Measurements from ENCODE around the gene NUP42.
"Not testable (repeated sequence)": the region's sequence is repeated elsewhere in the genome, so short reads cannot be mapped to it uniquely, and the experiment has no call there.

NUP42 gene

GRCh38 chr7:23205909-23206767 lies 24.3 kb downstream of the NUP42 start:
- no peak for DNase-seq

DNA sequence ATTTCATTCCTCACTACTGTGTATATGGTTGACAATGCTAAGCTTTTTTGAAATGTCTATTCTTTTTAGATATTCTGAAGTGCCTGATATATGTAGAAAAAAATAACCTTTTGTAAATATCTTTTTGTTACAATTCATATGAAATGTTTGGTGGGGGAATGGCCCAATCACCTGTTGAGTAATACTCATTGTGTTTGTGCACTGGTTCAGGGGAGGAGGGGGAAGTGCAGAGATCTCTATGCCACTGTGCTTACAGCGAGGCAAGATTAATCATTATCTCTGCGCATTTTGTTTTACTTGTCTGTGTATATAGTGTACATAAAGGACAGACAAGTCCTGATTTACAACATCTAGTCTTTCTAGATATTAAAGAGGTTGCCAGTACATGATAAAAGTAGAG lies 25.2 kb downstream of the NUP42 start:
- DNase-seq, result no peak

GRCh38 chr7:23207884-23208283 lies 26.0 kb downstream of the NUP42 start:
- no peak for DNase-seq

DNA sequence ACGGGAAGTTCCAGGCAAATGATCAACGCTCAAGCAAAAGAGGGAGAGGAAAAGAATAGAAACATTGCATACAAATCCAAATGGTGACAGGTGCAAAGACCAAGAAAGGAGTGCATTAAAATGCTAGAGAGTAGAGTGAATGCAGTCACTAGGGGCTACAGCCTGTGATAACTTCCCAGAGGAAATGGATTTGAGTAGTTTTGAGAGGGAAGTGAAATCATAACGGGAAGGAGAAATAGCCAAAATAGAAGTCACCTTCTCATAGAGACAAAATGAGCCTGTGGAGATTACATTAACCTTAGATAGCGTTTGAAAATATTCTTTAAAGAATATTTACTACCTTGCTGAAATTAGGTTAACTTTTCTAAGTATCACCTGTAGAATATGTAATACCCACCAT lies 26.5 kb downstream of the NUP42 start:
- DNase-seq, result no peak

GRCh38 chr7:23210506-23210905 lies 28.7 kb downstream of the NUP42 start:
- DNase-seq, result no peak

DNA sequence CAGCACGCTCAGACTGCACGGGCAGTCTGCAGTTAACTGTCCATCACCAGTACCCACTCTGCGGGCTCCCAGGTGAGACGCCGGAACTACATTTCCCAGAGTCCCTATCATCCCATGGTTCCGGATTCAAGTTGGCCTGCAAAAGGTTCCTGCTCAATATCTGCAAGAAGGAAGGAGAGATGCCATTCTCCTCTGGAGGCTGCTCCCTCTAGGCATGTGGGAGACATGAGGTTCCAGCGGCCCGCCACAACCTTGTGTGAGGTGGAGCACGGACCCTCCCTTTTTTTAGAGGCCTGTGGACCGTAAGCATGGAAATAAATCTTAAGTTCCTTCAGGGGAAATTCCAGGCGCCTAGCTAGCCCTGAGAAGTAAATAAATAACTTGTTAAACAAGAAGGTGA lies 29.7 kb downstream of the NUP42 start:
- DNase-seq, result no peak

GRCh38 chr7:23212395-23212794 lies 30.5 kb downstream of the NUP42 start:
- no peak for DNase-seq

DNA sequence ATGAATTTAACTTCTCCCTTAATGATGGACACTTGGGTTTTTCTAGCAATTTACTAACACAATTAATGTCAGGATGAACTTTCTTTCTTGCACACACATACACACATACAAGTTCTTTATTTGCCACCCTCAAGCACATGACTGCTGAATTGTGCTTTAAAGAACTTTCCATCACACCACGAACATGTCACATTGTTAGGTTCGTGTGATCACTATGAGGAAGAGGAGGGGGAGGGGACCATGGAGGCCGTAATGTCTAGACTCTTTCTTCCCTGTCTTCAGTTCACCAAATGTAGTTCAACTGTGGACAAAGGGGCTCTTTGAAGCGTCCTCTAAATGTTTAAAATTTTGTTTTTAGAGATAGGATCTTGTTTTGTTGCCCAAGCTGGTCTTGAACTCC lies 31.0 kb downstream of the NUP42 start:
- DNase-seq, result no peak

- no peak for DNase-seq
Observed at GRCh38 chr7:23213755-23214154, 31.9 kb downstream of the NUP42 start.

- no peak for DNase-seq
Observed at GRCh38 chr7:23214423-23214822, 32.6 kb downstream of the NUP42 start.

DNA sequence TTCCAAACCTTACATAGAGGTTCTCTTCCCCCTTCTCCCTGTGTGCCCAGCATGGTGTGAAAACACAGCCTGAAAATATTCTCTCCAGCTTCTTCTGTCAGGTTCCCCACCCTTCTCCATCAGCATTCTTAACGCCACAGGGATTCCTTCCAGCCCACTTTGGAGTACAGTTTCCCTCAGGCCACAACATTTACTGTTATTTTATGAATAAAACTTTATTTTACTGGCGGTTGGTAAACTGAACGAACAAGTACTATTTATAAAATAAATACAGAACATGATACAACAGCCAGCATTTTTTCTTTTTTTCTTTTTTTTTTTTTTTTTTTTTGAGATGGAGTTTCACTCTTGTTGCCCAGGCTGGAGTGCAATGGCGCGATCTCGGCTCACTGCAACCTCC lies 33.1 kb downstream of the NUP42 start:
- no peak for DNase-seq

- DNase-seq, result peak; percentile 2
Observed at GRCh38 chr7:23216021-23216420, 34.2 kb downstream of the NUP42 start.

- no peak for DNase-seq
Observed at GRCh38 chr7:23218196-23218595, 36.3 kb downstream of the NUP42 start.

GRCh38 chr7:23220690-23221305 lies 39.0 kb downstream of the NUP42 start:
- no peak for DNase-seq

DNA sequence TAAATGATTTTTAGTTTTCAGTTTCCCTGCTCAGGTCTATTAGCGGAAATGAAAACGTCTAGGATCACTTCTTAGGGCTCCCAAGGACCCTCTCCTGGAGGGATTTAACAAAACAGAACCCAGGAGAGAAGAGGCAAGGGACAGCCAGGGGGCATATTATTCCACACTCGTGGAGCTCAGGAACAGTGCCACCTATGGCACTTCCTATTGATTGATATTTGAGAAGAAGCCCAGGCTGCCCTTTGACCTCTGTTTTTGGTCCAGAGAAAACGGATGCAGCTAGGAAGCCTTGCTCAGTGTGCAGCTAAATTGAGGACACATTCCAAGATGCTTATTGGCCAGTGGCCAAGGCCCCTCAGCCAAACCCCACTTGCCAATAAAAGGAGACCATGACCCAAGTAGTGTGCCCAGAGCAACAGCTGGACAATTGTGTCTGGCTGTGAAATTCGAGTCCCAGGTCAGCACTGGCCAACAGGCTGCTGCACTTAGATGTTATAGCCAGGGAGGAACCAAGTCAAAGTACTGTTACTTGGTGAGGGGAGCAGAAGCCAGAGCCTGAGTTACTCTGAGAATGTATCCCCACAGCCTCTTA lies 40.7 kb downstream of the NUP42 start:
- DNase-seq, result no peak

DNA sequence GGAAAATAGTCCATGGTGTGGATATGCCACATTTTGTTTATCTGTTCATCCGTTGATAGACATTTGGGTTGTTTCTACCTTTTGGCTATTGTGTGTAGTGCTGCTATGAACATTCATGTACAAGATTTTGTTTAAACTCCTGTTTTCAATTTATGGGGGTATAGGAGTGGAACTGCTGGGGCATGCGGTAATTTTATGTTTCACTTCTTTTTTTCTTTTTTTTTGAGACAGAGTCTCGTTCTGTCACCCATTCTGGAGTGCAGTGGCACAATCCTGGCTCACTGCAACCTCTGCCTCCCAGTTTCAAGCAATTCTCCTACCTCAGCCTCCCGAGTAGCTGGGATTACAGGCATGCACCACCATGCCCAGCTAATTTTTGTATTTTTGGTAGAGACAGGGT lies 42.5 kb downstream of the NUP42 start:
- not testable (repeated sequence) for DNase-seq

- no peak for DNase-seq
Observed at GRCh38 chr7:23226844-23227450, 45.1 kb downstream of the NUP42 start.

DNA sequence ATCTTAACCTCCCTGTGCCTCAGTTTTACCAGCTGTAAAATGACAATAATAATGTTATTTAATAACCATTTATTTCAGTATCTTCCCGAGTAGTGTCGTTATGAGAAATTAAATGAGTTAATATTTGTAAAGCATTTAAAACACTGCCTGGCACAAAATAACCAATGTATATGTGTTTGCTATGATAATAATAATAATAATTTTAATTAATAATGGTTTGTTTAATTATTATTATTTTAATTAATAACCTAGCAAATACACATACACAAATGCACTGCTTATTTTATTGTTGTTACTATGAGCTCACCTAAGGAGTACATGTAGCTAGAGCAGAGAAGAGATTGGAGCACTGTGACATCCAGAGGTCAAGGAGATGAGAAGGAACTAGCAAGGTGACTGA lies 46.6 kb downstream of the NUP42 start:
- DNase-seq, result no peak

DNA sequence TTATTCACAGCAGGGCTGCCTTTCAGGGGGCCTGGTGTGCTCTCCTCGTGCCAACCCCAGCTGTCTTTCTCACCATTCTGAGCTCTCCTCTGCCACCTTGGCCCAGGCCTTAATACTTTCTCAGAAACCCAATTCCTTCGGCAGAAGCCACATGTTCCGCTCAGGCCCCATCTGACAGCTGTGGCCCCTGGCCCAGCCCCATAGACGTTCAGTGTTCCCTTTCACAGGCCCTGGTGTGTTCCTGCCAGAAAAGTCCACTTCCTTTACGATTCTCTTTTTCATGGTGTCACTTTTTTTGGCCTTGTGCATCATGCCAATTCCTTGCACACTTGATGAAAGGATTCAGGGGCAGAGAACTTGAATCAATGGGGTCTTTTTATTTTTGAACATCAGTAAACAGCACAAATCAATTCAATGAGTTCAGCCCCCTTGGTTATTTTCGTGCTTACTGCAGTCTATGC lies 48.8 kb downstream of the NUP42 start:
- DNase-seq, result no peak

DNA sequence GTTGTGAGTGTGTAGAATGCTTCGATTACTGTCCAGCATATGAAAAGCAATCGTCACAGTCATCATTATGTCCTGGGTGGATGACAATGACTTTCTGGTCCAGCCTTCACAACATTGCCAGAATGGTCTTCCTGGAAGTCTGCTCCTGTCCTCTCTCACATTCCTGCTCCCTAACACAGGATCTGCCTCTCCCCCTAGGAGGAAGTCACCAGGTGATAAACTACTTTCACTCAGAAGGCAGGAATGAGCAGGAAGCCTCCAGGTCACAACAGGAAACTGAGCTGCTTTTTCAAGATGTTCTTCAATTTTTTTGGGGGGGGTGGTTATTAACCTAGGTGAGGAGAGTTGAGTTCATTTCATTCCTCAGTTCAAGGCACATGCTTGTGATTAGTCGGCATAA lies 51.1 kb downstream of the NUP42 start:
- no peak for DNase-seq

- DNase-seq, result peak; percentile 2
Observed at GRCh38 chr7:23234569-23235296, 52.9 kb downstream of the NUP42 start.

DNA sequence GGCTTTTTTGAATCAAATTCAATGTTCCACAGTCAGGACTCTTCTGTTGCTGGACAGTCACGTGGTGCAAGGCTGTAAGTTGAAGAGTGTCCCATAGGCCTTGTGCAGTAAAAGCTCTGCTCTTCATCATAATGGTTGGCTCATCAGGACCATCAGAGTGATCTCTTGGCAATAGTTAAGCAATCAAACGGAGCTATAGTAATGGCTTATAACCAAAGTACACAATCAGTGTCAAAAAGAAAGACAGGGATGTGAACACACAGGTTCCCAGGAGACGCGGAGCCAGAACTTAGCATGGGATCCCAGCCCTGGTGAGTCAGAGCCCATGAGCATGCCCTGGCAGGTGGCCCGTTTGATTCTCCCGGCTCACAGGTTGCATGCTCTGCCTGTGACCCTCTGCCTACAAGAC lies 54.0 kb downstream of the NUP42 start:
- DNase-seq, result no peak

DNA sequence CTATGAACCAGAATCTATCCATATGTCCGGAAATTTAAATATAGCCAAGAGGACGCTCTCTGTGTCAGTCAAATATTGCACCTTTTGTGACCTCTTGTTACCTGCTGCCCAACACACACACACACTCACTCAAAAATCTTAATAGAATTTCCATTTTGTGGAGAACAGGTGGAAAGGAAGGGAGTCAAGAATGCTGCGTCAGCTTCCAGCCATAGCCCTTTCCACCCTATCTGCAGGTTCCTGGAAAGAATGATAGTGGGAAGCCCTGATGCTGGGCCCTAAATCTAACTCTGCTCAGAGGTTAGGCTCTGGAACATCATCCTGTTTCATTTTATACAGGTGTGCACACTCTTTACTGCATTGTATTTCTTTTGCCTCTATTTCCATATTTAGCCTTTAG lies 55.2 kb downstream of the NUP42 start:
- no peak for DNase-seq
